GM21576 (cell line): ENCODE results near the gene KRT75.

Source experiments
- ATAC-seq: cut with Tn5 transposase; IDR thresholded peaks from one replicate; pipeline ENCODE4 v1.9.1; 2021; ENCODE audit warnings: mild to moderate bottlenecking, moderate library complexity; ENCODE audit not compliant: unreplicated experiment

The KRT75 gene

DNA sequence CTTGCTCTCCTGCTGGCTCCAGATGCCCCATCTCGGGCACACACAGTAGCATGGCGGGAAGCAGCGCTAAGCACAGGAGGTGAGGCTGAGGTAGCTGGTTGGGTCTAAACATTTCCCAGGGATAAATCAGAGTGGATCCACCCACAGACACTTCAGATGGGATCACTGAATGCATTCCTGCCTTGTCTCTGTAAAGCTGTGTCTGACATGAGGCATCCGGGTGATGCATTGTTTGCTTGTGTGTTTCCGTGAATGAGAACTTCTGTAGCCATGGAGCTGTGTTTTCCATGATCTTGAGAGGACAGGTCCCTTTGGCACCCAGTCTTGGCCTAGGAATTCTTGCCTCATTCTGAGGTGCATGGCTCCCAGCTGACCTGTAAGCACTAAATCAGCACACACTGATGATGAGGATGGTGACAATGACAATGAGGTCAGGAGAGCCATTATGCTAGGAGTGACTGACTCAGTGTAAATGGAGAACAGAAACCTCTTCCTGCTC lies 6.7 kb upstream of the KRT75 start:
- ATAC-seq: no peak

GRCh38 chr12:52439845-52440244 lies 5.7 kb upstream of the KRT75 start:
- ATAC-seq: no peak

DNA sequence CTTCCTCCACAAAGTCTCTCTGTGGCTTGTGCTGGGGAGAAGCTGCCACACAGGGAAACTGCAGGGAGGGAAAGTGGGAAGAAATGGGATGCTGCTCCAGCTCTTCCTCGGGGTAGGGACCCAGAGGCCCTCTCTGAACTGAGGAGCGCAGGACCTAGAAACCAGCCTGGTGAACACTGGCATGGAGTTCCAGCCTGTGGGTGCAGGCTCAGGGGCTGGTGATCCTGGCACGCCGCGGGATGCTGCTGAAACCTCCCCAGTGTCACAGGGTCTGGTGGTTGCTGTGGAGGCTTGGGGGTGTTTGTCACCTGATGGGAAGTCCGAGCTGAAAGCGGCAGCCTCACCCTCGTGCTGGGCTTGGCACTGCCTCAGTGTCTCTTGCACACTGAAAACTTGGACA lies 5.2 kb upstream of the KRT75 start:
- no peak for ATAC-seq

GRCh38 chr12:52438305-52439301 lies 4.4 kb upstream of the KRT75 start:
- ATAC-seq: no peak

DNA sequence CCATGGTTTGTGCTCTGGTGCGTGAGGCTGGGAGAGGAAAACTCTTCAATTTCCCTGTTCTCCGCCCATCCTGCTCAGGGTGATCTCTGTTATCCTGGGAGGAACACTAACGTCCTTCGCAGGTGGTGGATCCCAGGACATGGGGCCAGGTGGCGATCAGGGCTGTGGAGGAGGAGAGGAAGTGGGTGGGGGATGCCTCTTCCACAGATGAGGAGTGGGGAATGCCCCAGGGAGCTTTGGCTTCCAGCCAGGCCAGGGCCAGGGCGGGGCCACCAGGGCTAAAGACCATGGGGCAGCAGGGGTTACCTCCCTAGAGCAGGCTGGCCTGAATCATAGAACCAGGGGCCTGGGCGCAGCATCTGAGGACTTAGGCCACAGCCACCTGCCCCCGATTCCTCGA lies 3.3 kb upstream of the KRT75 start:
- ATAC-seq: no peak

DNA sequence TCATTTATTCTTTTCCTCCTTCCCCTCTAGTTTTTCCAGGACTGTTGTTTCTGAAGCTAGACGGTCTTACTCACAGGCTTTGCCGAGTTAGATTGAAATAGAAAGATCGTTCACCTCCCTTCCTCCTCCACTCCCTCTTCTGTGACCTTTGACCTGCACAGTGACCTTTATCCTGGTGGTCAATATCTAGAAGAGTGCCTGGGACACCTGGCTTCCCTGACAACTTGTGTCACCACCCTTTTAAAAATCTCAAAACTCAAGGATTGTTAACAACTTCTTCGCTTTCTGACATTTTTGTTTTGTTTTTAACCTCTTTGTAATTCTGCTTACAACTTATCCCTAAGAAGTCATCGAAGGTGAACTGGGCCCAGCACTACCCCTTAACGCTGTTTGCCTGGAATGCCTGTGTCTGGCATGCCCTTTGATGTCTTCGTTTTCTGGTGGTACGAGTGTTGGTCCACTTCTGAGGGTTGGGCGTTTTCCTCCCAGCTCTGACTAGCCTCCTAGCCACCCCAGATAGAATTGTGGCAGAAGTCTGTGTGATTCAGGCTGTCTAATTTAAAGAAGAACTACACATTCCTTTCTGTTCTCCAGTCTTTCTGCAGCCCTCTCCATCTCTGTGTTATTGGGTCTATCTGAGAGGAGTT lies 2.8 kb upstream of the KRT75 start:
- no peak for ATAC-seq

- no peak for ATAC-seq
Measured at GRCh38 chr12:52436000-52436827, 2.0 kb upstream of the KRT75 start.

- ATAC-seq: no peak
Measured at GRCh38 chr12:52435659-52435999, 1.5 kb upstream of the KRT75 start.

GRCh38 chr12:52434760-52435530 lies 774 bp upstream of the KRT75 start:
- no peak for ATAC-seq

- no peak for ATAC-seq
Measured at GRCh38 chr12:52433501-52434080, 580 bp downstream of the KRT75 start.

GRCh38 chr12:52432559-52433207 lies 1.5 kb downstream of the KRT75 start:
- ATAC-seq: no peak

GRCh38 chr12:52428121-52428520 lies 6.0 kb downstream of the KRT75 start:
- ATAC-seq: no peak

GRCh38 chr12:52427083-52427482 lies 7.1 kb downstream of the KRT75 start:
- no peak for ATAC-seq

DNA sequence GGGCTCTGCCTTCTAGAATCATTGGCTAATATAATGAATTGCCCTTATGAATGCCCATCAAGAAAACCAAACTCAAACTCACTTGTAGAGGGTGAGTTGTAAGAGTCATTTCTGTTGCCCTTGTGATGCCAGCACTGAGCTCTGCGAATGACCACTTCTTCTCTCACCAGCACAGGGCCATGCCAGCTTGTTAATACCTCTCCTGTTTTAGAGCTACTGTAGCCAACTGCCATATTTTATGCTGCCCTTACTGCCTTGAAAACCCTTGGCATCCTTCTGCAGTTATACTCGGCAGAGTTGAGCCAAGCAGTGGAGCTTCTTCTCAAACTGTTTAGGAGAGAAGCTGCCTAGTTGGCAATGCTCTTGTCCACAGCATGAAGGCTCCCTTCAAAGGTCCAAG lies 8.1 kb downstream of the KRT75 start:
- no peak for ATAC-seq

DNA sequence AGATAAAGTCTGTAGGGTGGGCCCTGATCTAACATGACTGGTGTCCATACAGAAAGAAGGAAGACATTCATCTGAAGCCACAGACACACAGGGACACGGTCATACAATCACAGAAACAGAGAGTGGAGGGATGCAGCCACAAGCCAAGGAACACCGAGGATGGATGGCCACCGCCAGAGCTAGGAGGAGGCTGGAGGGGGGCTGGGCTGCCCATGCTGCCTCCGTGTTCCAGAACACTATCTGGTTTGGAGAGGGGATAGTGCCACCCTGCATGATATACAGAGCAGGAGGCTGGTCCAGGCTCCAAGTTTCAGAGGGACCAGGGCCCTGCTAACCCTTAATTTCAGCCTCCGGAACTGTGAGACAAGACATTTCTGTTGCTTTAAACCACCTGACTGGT lies 8.7 kb downstream of the KRT75 start:
- no peak for ATAC-seq

- ATAC-seq: no peak
Measured at GRCh38 chr12:52423661-52424500, 10.3 kb downstream of the KRT75 start.

DNA sequence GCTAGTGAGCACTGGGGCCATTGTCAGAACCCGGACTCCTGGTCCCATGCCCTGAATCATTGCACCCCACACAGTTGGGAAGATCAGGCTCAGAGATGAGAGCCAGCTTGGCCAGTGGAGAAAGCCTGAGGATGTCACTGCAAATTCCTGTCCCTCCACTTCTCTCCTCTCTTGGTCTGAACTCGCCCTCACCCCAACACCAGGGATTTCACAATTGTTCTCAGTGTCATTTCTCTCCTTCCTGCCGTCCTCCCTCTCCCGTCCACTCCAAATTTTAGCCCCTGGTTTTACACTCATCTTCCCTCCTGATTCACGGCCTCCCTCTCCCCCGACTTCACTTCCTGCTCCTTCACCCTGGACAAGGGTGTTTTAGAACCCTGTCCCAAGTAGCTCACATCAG lies 11.1 kb downstream of the KRT75 start:
- no peak for ATAC-seq

GRCh38 chr12:52419656-52420055 lies 14.5 kb downstream of the KRT75 start:
- no peak for ATAC-seq
